C1 segment of cervical spinal cord (tissue), 14 donors: Measurements from ENCODE around the gene DCST2.
A peak's percentile ranks its signal among the peaks of the same experiment; 100 is the strongest.

ENCODE experiments used
- DNase-seq, 14 donors: peaks; one replicate each; lab custom pipeline; 2025; lab: John Stamatoyannopoulos, UW

The DCST2 gene

GRCh38 chr1:155070158-155070621, 36.6 kb upstream of the DCST2 start:
- DNase-seq = peak in 1 of 14 donors; percentile 54

GRCh38 chr1:155069551-155070157, 36.1 kb upstream of the DCST2 start:
- DNase-seq = no peak

GRCh38 chr1:155068599-155068998, 35.0 kb upstream of the DCST2 start:
- DNase-seq = no peak

GRCh38 chr1:155066777-155067176, 33.2 kb upstream of the DCST2 start:
- no peak for DNase-seq

- no peak for DNase-seq
Measured at GRCh38 chr1:155064832-155065429, 31.4 kb upstream of the DCST2 start.

GRCh38 chr1:155064111-155064831, 30.7 kb upstream of the DCST2 start:
- no peak for DNase-seq

- peak in 12 of 14 donors; percentile 7 to 66 (median 36) for DNase-seq
Measured at GRCh38 chr1:155063550-155064110, 30.0 kb upstream of the DCST2 start, which contains the start of gene EFNA4. EFNA4 (plus strand) TSS chr1:155063740; CDS start chr1:155063824, 84 bp downstream.

GRCh38 chr1:155062702-155063411, 29.3 kb upstream of the DCST2 start:
- peak in 1 of 14 donors; percentile 16 for DNase-seq

GRCh38 chr1:155062151-155062686, 28.6 kb upstream of the DCST2 start:
- no peak for DNase-seq

- DNase-seq = peak in 12 of 14 donors; percentile 2 to 77 (median 52)
Measured at GRCh38 chr1:155061381-155062150, 28.0 kb upstream of the DCST2 start.

- no peak for DNase-seq
Measured at GRCh38 chr1:155060736-155061135, 27.2 kb upstream of the DCST2 start.

GRCh38 chr1:155057788-155058211, 24.2 kb upstream of the DCST2 start:
- DNase-seq = no peak

- DNase-seq = no peak
Measured at GRCh38 chr1:155057104-155057503, 23.5 kb upstream of the DCST2 start.

GRCh38 chr1:155053531-155054105, 20.0 kb upstream of the DCST2 start:
- no peak for DNase-seq

- DNase-seq = peak in 1 of 14 donors; percentile 8
Measured at GRCh38 chr1:155052439-155053395, 19.1 kb upstream of the DCST2 start.

- DNase-seq = peak in 12 of 14 donors; percentile 32 to 72 (median 48)
Measured at GRCh38 chr1:155051777-155052398, 18.3 kb upstream of the DCST2 start.

GRCh38 chr1:155051342-155051776, 17.8 kb upstream of the DCST2 start:
- peak in 1 of 14 donors; percentile 66 for DNase-seq
